ENCODE measurements around the gene PLEKHB2.
"Not testable (repeated sequence)": the region's sequence is repeated elsewhere in the genome, so short reads cannot be mapped to it uniquely, and the experiment has no call there.

PLEKHB2 gene

DNA sequence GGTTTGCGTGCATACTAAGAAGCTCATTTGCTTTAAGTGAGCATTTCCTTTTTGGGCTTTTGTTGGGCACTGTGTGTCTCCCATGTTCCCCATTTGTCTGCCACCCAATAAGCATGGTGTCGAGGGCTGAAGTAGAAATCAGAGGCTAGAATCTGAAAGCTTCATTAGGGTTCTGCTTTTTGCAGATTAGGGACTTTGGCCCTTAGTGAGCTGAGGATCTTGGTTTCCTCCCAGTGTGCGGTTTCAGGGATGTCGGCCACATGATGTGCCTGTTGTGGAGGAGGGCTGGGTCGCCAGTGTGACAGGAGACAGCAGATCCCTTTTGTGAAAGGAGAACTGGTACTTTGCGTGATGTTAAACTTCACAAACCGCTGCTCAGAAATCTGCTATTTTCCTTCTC lies 41.1 kb downstream of the PLEKHB2 start:
- DNase-seq, result no peak

DNA sequence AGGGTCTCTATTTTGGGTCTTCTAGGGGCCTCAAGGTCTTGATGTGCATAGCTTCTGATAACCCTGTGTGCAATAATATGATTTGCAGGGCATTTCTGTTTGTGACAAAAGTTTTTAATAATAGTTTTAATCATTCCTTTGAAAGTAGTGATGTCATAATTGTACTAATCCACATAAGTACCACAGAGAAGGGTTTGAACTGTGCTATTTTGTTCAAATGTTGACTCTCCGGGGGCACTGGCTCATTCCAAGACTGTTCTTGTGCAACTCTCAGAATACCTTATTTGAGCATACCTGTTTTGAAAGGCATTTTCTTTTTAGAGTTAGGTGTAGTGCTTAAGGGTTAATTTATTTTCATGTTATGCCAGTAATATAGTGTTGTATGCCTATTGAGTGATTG lies 41.6 kb downstream of the PLEKHB2 start:
- no peak for DNase-seq

DNA sequence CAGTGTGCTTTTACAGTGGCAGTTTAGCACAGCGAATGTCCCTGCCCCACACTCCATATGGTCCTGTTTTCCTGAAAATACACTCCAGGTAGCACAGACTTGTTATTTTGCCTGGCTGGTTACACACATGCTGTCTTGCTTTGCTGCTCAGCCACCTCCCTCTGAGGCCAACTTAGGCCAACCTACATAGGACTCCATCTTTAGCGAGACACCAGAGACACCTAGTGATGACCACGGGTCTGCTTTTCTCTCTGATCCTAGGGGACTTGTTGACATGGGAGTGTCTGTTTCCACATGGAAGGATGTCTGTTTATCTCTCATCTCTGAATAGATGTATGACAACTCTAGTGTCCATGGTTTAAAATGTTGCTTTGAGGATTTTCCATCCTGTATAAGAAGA lies 43.3 kb downstream of the PLEKHB2 start:
- no peak for DNase-seq

DNA sequence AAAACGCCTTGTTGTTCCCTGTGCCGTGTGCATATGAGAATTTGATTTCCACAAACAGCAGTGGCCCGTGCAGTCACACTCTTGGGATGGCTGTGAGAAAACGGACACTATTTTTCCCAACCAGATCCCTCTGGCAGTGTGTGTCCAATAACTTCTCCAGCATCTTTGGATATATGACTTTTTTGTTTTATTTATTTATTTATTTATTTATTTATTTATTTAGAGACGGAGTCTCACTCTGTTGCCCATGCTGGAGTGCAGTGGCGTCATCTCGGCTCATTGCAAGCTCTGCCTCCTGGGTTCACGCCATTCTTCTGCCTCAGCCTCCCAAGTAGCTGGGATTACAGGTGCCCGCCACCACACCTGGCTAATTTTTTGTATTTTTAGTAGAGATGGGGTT lies 45.0 kb downstream of the PLEKHB2 start:
- DNase-seq, result not testable (repeated sequence)

DNA sequence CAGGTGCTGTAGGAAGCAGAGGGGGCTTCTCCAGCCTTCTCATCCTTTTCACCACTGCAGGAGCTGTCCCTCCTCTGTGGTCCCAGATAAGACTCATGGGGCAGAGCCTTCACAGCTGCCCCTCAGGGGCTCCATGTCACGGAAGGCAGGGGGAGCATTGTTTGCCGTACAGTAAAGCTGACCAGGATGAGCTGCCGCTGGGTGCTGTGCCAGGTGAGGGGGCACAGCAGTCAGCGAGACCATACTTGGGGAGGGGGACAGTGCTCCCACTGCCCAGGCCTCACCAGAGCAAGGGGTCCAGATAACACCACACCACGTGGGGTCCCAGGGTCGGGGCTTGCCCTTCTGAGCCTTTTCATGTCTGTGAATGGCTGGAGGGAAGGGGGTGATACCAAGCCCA lies 46.3 kb downstream of the PLEKHB2 start:
- DNase-seq, result no peak

DNA sequence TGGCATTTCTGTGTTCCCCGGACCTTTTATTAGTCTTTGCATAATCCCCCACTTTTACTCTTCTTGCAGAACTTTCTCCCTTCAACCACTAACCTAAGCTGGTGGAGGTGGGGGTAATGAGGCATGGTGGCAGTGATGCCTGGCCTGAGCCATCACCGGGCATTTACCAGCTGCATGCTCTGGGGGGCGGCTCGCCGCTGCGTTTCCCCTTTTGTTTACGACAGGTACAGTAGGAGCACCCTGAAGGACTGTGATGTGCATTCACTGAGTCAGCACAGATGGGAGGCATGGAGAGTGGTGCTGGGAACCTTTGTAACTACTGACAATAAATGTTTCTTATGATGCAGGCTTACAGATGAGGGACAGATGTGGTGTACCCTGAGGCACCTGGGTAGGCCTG lies 46.9 kb downstream of the PLEKHB2 start:
- no peak for DNase-seq

DNA sequence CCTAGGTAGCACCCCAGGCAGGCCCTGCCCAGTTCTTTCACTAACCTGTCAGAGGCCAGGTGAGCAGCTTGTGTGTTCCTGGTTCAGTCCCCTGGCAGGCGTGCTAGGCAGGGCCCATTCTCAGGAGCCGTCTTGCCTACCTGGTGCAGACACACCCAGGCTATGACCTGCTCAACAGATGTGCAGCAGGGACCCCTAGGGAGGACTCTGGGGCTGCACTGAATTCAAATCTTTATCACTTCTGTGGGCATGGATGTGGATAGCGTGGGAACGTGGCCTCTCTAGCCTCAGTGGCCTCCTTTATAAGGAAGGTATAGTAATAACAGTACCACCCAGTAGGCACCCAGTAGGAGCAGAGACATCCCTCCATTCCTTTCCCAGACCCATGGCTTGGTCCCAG lies 48.4 kb downstream of the PLEKHB2 start:
- no peak for DNase-seq

DNA sequence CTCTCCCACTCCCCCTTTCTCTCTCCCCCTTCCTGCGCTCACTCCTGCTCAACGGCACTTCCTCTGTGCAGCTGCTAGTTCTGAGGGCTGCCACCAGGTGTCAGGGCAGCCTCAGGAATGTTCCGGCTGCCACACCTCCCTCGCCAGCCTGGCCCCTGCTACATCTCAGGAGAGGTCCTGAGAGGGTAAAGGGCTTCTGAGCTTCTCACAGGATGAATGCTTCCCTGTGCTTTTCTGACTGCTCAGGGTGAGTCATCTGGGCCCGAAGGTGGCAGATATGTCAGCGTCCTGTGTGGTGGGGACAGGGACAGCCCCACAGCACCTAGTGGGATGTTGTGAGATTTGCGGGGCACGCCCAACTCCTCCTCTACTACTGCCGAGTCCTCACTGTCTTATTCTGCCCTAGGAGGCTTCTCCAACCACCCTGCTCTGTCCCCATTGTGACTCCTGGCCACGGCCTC lies 49.0 kb downstream of the PLEKHB2 start:
- peak; percentile 90 for DNase-seq

DNA sequence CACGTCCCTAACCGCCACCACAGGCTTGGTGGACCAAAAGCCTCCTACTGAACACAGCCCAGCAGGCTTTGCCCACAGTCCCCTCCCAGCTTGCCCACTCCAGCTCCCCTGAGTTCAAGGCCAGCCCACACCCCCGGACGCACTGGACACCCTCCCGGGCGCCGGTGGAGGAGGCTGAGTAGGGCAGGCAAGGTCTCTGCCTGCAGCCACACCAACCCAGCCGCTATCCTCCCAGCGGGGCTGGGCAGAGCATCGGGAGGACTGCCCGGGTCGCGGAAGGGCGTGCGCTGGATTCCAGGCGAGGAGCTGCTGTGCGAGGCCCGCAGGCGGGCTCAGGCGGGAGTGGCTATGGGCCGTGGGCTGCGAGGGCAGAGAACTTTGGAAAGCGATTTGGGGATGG lies 49.5 kb downstream of the PLEKHB2 start:
- no peak for DNase-seq

DNA sequence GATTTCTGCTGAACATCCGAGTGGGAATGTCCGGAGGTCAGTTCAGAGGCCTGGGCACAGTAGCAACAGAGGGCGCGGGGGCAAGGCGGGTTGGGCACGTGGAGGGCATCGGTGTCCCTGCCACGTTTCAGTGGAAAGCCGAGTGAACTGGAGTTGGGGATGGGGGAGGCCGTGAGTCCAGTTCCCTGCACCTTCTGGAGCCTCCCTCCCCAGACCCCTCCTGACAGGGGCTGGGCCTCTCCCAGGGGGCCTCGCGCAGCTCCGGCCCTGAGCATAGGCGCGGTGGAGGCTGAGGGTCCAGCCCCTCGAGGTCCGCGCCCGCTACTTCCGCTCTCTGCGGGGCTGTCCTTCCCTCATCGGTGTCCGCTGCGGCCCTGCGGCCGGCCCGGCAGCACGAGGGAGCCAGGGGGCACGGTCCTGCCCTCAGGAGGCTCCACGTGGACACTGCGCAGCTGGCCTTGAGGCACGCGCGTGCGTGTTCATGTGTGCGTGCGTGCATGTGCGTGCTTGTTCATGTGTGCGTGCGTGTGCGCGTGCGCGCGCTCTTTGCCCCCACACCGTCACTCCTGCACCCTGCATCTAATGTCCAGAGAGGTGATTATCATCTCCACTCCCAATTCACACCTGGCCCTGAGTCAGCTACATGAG lies 50.2 kb downstream of the PLEKHB2 start:
- DNase-seq, result no peak

DNA sequence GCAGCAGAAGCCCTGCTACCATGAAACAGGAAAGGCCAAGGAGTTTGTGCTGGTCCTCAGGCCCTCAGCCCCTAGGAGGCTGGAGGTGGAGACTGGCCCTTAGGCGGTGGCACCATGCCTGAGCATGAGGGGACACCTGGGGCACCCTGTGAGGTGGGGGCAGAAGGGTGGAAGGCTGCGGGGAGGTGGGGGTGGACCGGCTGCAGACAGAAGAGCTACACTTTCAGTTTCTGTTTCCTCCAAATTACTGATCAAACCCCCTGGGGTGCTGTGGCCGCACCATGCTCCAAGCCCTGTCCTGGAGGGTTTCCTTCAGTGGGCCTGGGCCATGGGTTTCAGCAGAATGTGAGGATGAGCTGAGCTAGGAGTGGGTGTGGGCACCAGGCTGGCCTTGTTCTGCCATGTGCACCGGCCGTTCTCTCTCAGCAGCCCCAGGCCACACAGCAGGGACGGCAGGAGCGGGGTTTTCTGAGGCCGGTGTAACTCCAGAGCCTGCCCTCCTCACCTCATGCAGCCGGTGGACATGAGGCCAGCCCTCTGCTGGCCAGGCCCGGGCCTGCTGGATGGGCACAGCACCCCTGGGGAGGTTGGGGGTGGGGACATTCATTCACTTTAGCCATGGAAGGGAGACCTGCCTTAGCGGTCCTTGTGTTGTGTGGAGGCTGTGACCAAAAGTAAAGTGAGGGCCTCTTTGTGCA lies 51.5 kb downstream of the PLEKHB2 start:
- no peak for DNase-seq

DNA sequence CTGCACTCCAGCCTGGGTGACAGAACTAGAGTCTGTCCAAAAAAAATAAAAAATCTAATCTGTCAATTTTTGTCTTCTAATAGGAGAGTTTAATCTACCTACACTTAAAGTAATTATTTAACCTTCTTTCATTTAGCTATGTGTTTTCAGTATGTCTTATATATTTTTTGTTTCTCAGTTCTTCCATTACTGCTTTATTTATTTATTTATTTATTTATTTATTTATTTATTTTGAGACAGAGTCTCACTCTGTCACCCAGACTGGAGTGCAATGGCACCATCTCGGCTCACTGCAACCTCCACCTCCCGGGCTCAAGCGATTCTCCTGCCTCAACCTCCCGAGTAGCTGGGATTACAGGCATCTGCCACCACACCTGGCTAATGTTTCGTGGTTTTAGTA lies 60.4 kb downstream of the PLEKHB2 start:
- not testable (repeated sequence) for DNase-seq

DNA sequence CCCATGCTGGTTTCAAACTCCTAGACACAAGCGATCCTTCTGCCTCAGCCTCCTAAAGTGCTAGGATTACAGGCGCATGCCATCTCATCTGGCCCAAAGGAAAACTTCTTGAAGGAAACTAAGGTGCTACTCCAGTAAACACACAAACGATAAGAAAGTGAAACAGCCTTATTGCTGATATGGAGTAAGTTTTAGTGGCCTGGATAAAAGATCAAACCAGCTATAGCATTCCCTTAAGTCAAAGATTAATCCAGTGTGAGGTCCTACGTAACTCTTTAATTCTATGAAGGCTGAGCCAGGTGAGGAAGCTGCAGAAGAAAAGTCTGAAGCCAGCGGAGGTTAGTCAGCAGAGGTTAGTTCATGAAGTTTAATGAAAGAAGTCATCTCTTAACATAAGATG lies 63.4 kb downstream of the PLEKHB2 start:
- no peak for DNase-seq

DNA sequence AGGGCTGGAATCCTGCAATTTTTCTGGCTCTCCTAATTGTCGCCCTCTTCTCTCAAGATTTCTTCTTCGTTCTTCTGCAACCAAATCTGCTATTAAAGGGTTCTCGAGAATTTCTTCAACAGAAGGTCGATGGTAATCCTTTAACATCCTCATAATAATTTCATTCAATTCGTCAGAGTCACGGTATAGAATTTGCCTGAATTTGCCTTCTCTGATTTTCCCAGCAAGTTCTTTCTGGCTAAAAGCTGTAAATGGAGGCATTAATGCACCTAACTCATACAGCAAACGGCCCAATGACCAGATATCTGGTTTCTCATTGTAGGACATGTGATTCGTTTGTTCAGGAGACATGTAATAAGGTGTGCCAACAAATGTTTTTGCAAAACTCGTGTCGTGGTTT lies 72.9 kb downstream of the PLEKHB2 start:
- DNase-seq, result not testable (repeated sequence)

DNA sequence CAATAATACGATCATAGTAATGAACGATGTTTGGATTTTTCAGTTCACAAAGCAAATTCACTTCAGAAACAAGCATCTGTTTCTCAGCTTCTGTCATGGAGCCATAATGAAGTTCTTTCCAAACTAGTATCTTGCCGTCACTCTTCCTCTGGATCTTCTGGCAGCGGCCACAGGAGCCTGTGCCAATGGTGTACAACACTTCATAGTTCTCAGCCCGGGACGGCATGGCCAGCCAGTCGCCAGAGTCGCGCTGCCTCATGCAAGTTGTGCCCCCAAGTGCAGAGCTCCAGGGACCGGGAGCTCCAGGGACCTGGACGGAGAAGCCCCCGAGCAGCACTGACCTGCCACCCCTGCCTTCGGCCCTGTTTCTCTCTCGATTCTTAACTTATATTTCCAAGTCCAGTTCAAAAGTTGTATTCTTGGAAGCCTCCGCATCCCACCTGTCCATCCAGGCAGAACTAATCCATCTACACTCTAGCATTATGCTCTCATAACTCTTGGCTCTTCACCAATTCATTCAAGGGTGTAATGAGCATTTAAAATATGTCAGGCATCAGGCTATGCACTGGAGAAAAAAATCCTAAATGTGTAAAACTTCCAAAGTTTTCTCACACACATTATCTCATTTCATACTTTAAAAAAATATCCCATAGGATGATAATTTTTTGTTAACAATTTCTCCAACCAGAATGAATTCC lies 73.7 kb downstream of the PLEKHB2 start:
- DNase-seq, result not testable (repeated sequence)

DNA sequence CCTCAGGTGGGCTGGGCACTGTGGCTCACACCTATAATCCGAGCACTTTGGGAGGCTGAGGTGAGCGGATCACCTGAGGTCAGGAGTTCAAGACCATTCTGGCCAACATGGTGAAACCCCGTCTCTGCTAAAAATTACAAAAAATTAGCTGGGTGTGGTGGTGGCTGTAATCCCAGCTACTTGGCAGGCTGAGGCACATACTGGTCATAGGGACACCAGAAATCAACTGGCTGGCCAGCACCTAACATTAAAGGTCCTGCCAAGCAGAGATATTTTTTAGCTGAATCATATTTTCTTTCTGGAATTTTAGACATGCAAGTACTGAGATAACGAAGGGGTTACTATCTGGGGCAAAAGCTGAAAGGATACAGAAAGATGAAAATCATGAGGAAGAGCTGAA lies 76.3 kb downstream of the PLEKHB2 start:
- DNase-seq, result not testable (repeated sequence)

DNA sequence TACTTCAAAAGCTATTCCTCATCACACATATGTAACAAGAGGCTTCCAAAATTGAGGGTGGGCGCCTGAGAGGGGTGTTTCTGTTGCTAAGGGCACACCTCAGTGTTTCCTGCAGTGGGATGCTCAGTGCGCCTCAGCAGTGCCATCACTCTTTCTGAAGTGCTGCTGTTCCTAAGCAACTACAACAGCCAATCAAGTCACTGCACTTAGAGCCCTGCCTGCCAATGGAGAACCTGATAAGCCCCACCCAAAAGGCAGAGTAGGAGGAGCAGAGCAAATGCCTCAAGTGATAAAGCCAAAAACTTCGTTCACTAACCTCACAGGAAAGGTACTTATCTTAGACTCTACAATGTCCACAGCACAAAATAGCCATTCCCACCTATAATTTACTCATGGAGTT lies 88.3 kb downstream of the PLEKHB2 start:
- DNase-seq, result not testable (repeated sequence)

DNA sequence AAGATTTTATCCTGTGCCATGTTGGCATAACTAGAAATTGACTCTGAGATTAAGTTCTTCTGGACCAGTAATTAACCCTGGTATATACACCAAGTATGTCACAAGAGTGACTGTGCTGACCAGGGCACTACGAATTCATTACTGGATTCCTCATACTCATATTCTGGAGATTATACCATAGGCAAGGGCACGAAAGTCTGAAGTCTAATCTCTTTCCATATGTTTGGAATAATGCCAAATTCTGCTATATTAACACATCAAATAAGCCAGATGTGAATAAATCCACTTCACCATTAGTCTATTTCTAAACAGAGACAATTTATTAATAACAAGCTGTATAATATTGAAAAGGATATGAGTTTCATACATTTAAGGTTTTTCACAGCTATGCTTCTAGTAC lies 91.0 kb downstream of the PLEKHB2 start:
- DNase-seq, result not testable (repeated sequence)

All from stimulated activated CD4-positive, alpha-beta T cell treated with anti-CD3 and anti-CD28 coated beads, Interleukin-4, amount 100 ng/mL, for 24 hours (primary cell).